ENCODE results near the gene GNAS. TPM values are rescaled to one million over a fixed set of nuclear protein-coding genes. Genes with fewer than 3 reads are reported as not detected.

The GNAS gene
- polyA plus RNA-seq, 1 donor (not counting 4 experiments of a cell fraction or from before 2014, with no cell fraction given) = 560 TPM

DNA sequence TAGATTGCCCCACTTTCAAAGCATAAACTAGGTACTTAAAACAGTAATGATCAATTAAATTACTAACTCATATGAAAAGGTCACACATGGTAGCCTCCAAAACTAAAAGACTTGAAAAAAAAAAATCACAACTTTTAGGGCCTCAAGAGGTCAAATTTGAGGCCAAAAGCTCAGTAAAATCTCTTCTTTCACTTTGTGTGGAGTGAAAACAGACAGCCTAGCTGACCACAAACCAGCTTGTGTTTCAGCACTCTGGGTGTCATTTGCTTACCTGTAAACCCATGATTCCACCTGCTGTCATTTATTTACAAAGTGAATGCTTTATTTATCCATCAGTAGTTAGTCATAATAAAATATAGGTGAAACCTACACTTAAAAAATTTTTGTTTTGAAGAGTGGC is 34.0 kb downstream of the GNAS start:
- dilution Hi-C loops (cut with MboI; ENCODE audit: extremely low pct_ligation_motif_present, low sequenced_read_pairs) = no loop called here
- Histone ChIP-seq H3K79me2 (ENCODE audit: control insufficient read depth, insufficient read depth, low read length) (peaks cover 6% of the 10 kb centered on the region), H4K20me1 (ENCODE audit: control insufficient read depth, extremely low read depth, insufficient read depth, low read length) (no peaks in the 10 kb centered on the region), H3K4me2 (ENCODE audit: control insufficient read depth, extremely low read depth, insufficient read depth, low read depth, low read length) (no peak overlapping the region), H3K4me3 (ENCODE audit: control insufficient read depth in 2 of 3, extremely low read depth in 1 of 3, insufficient read depth in 2 of 3, low read depth in 1 of 3, low read length in 3 of 3) (no peak overlapping the region), H3K9me1 (ENCODE audit: control insufficient read depth, extremely low read depth, insufficient read depth, low read length) (no peaks in the 10 kb centered on the region), H3K27ac (ENCODE audit: control insufficient read depth, insufficient read depth, low read length) (no peak overlapping the region), H3K27me3 (ENCODE audit: control insufficient read depth, extremely low read depth, insufficient read depth, low read length) (peaks cover 6% of the 10 kb centered on the region), H3K9ac (ENCODE audit: control insufficient read depth, extremely low read depth, insufficient read depth, low read length) (no peak overlapping the region), H3K4me1 (ENCODE audit: control insufficient read depth, extremely low read depth, insufficient read depth, low read length) (peaks cover 5% of the 10 kb centered on the region), H3K9me3 (ENCODE audit: control insufficient read depth, low read depth, low read length) (no peaks in the 10 kb centered on the region), H3K36me3 (ENCODE audit: control insufficient read depth in 2 of 2, extremely low read depth in 1 of 2, insufficient read depth in 2 of 2, low read length in 2 of 2) (no peaks in the 10 kb centered on the region), H2AFZ (ENCODE audit: control insufficient read depth, low read length) (no peak overlapping the region)
- TF ChIP-seq, protein P1, sequence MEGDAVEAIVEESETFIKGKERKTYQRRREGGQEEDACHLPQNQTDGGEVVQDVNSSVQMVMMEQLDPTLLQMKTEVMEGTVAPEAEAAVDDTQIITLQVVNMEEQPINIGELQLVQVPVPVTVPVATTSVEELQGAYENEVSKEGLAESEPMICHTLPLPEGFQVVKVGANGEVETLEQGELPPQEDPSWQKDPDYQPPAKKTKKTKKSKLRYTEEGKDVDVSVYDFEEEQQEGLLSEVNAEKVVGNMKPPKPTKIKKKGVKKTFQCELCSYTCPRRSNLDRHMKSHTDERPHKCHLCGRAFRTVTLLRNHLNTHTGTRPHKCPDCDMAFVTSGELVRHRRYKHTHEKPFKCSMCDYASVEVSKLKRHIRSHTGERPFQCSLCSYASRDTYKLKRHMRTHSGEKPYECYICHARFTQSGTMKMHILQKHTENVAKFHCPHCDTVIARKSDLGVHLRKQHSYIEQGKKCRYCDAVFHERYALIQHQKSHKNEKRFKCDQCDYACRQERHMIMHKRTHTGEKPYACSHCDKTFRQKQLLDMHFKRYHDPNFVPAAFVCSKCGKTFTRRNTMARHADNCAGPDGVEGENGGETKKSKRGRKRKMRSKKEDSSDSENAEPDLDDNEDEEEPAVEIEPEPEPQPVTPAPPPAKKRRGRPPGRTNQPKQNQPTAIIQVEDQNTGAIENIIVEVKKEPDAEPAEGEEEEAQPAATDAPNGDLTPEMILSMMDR (optimal IDR thresholded peaks at IDR 0.05 in 1 of 3, IDR thresholded peaks at IDR 0.05 in 1 of 3, conservative IDR thresholded peaks at IDR 0.05 in 1 of 3; ENCODE audit: extremely low read depth in 1 of 3, insufficient read depth in 2 of 3, low read length in 3 of 3) = no peak
- TF ChIP-seq EZH2 (IDR thresholded peaks at IDR 0.05; ENCODE audit: low read length) = no peak
- FAIRE-seq (no peak), DNase-seq (ENCODE audit: low read depth, low spot score) (no peak)

DNA sequence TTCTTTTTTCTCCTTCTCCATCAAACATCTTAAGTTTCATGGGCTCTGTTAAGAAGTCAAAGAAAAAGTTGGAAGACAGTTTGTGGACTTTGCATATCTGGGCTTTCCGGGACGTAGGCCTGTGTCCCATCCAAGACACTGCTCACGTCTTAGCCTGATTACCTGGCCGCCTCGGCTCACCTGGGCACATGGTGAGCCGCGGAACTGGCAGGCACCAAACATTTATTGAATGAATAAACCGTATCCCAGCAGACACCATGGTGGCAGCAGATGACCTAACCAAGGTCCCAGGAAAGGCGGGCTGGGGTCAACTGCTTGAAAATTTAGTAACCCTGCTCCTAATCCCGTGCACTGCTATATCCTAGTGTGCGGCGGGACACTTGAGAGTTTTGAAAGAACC is 35.6 kb downstream of the GNAS start:
- Histone ChIP-seq H3K4me3 (ENCODE audit: control insufficient read depth in 2 of 3, extremely low read depth in 1 of 3, insufficient read depth in 2 of 3, low read depth in 1 of 3, low read length in 3 of 3) (peak overlapping the region; percentile 65 to 75 (median 66)), H3K27me3 (ENCODE audit: control insufficient read depth, extremely low read depth, insufficient read depth, low read length) (peaks cover 6% of the 10 kb centered on the region), H3K36me3 (ENCODE audit: control insufficient read depth in 2 of 2, extremely low read depth in 1 of 2, insufficient read depth in 2 of 2, low read length in 2 of 2) (no peaks in the 10 kb centered on the region), H4K20me1 (ENCODE audit: control insufficient read depth, extremely low read depth, insufficient read depth, low read length) (no peaks in the 10 kb centered on the region), H3K4me1 (ENCODE audit: control insufficient read depth, extremely low read depth, insufficient read depth, low read length) (peaks cover 5% of the 10 kb centered on the region), H3K9me3 (ENCODE audit: control insufficient read depth, low read depth, low read length) (no peaks in the 10 kb centered on the region), H2AFZ (ENCODE audit: control insufficient read depth, low read length) (peak overlapping the region; percentile 70), H3K9me1 (ENCODE audit: control insufficient read depth, extremely low read depth, insufficient read depth, low read length) (no peaks in the 10 kb centered on the region), H3K9ac (ENCODE audit: control insufficient read depth, extremely low read depth, insufficient read depth, low read length) (peak overlapping the region; percentile 75), H3K27ac (ENCODE audit: control insufficient read depth, insufficient read depth, low read length) (peak overlapping the region; percentile 60), H3K79me2 (ENCODE audit: control insufficient read depth, insufficient read depth, low read length) (peaks cover 19% of the 10 kb centered on the region), H3K4me2 (ENCODE audit: control insufficient read depth, extremely low read depth, insufficient read depth, low read depth, low read length) (peak overlapping the region; percentile 69)
- dilution Hi-C loops (cut with MboI; ENCODE audit: extremely low pct_ligation_motif_present, low sequenced_read_pairs) = no loop called here
- DNase-seq (ENCODE audit: low read depth, low spot score) = no peak
- TF ChIP-seq, protein P1 (optimal IDR thresholded peaks at IDR 0.05 in 1 of 3, IDR thresholded peaks at IDR 0.05 in 1 of 3, conservative IDR thresholded peaks at IDR 0.05 in 1 of 3; ENCODE audit: extremely low read depth in 1 of 3, insufficient read depth in 2 of 3, low read length in 3 of 3) = no peak
- no peak for FAIRE-seq

All from keratinocyte (primary cell).